Stomach smooth muscle (tissue), 2 donors: ENCODE data around the gene IL6ST.
"Not testable (repeated sequence)": the region's sequence is repeated elsewhere in the genome, so short reads cannot be mapped to it uniquely, and the experiment has no call there.

ENCODE experiments used
- H3K27ac ChIP-seq: one replicate; pipeline ENCODE4 v1.7.0; 2013; ENCODE audit warnings: mild to moderate bottlenecking, low read length, inconsistent platforms
- H3K27me3 ChIP-seq, 2 donors: one replicate each; pipeline ENCODE4 v1.7.0; 2013; ENCODE audit warnings: low read length in 2 of 2; ENCODE audit not compliant: insufficient read depth in 2 of 2, control insufficient read depth in 1 of 2
- H3K36me3 ChIP-seq, 2 donors: one replicate each; pipeline ENCODE4 v1.7.0; 2013; ENCODE audit warnings: low read length in 2 of 2; ENCODE audit not compliant: control insufficient read depth in 2 of 2, insufficient read depth in 2 of 2
- H3K4me1 ChIP-seq: one replicate; pipeline ENCODE4 v1.7.0; 2013; ENCODE audit warnings: low read length; ENCODE audit not compliant: control insufficient read depth, insufficient read depth
- H3K4me3 ChIP-seq, 2 donors: one replicate each; pipeline ENCODE4 v1.7.0; 2013; ENCODE audit warnings: low read length in 2 of 2
- H3K9ac ChIP-seq, 2 donors: one replicate each; pipeline ENCODE4 v1.7.0; 2013; ENCODE audit warnings: low read length in 2 of 2, mild to moderate bottlenecking in 1 of 2
- H3K9me3 ChIP-seq, 2 donors: one replicate each; pipeline ENCODE4 v1.7.0; 2013; ENCODE audit warnings: low read length in 2 of 2; ENCODE audit not compliant: control insufficient read depth in 2 of 2
- donor health status: healthy.
- donor health status: Pancreatic carcinoma.

Gene IL6ST

GRCh38 chr5:56003679-56004078 is 8.9 kb upstream of the IL6ST start:
- Histone ChIP-seq H3K27me3 (no peaks in the 10 kb centered on the region), H3K4me3 (no peak overlapping the region), H3K9ac (no peak overlapping the region), H3K27ac (peak overlapping the region; percentile 66), H3K36me3 (no peaks in the 10 kb centered on the region), H3K4me1 (no peaks in the 10 kb centered on the region), H3K9me3 (peaks cover 0 to 2% of the 10 kb centered on the region in 2 donors)

GRCh38 chr5:56003179-56003578 is 8.4 kb upstream of the IL6ST start:
- no peaks in the 10 kb centered on the region for H3K36me3 ChIP-seq
- H3K27ac ChIP-seq: peak overlapping the region; percentile 66
- H3K27me3 ChIP-seq: no peaks in the 10 kb centered on the region
- H3K4me3 ChIP-seq: no peak overlapping the region
- no peak overlapping the region for H3K9ac ChIP-seq
- H3K4me1 ChIP-seq: no peaks in the 10 kb centered on the region
- peaks cover 0 to 2% of the 10 kb centered on the region in 2 donors for H3K9me3 ChIP-seq

- Histone ChIP-seq H3K4me3 (no peak overlapping the region), H3K27ac (no peak overlapping the region), H3K9me3 (peaks cover 0 to 2% of the 10 kb centered on the region in 2 donors)
These were observed 7.5 kb upstream of the IL6ST start for GRCh38 chr5:56002303-56002702.

GRCh38 chr5:56000221-56000620 is 5.5 kb upstream of the IL6ST start:
- H3K27ac ChIP-seq, H3K4me3 ChIP-seq, H3K36me3 ChIP-seq, H3K9ac ChIP-seq, H3K27me3 ChIP-seq, H3K9me3 ChIP-seq, H3K4me1 ChIP-seq: not testable (repeated sequence)

More at GRCh38 chr5:56002303-56002702, 7.5 kb upstream of the IL6ST start:
- H3K27me3 ChIP-seq: no peaks in the 10 kb centered on the region
- no peaks in the 10 kb centered on the region for H3K4me1 ChIP-seq
- no peak overlapping the region for H3K9ac ChIP-seq
- H3K36me3 ChIP-seq: no peaks in the 10 kb centered on the region

- H3K4me3 ChIP-seq: no peak overlapping the region
- H3K27me3 ChIP-seq: no peaks in the 10 kb centered on the region
- no peaks in the 10 kb centered on the region for H3K4me1 ChIP-seq
- H3K36me3 ChIP-seq: no peaks in the 10 kb centered on the region
- no peak overlapping the region for H3K9ac ChIP-seq
- H3K27ac ChIP-seq: no peak overlapping the region
- peaks cover 0 to 2% of the 10 kb centered on the region in 2 donors for H3K9me3 ChIP-seq
These were observed 4.2 kb upstream of the IL6ST start for GRCh38 chr5:55998966-55999365.

GRCh38 chr5:55997742-55998351 is 3.1 kb upstream of the IL6ST start:
- Histone ChIP-seq H3K4me3 (no peak overlapping the region), H3K36me3 (no peaks in the 10 kb centered on the region), H3K27ac (no peak overlapping the region), H3K9ac (no peak overlapping the region), H3K27me3 (no peaks in the 10 kb centered on the region), H3K9me3 (peaks cover 0 to 2% of the 10 kb centered on the region in 2 donors), H3K4me1 (no peaks in the 10 kb centered on the region)

GRCh38 chr5:55994998-55995914 is 493 bp upstream of the IL6ST start:
- Histone ChIP-seq H3K27me3 (no peaks in the 10 kb centered on the region), H3K4me3 (peak overlapping the region; percentile 89 to 95), H3K27ac (peak overlapping the region; percentile 97), H3K9ac (peak overlapping the region; percentile 97 to 99), H3K9me3 (no peaks in the 10 kb centered on the region), H3K4me1 (no peaks in the 10 kb centered on the region), H3K36me3 (no peaks in the 10 kb centered on the region)

- Histone ChIP-seq H3K27ac (peak overlapping the region; percentile 97), H3K9ac (peak overlapping the region; percentile 97 to 99), H3K27me3 (no peaks in the 10 kb centered on the region), H3K4me3 (peak overlapping the region; percentile 89 to 95), H3K4me1 (no peaks in the 10 kb centered on the region), H3K36me3 (no peaks in the 10 kb centered on the region), H3K9me3 (no peaks in the 10 kb centered on the region)
These were observed 850 bp downstream of the IL6ST start for GRCh38 chr5:55993731-55994494.

GRCh38 chr5:55993013-55993412 is 1.8 kb downstream of the IL6ST start:
- no peaks in the 10 kb centered on the region for H3K36me3 ChIP-seq
- H3K27me3 ChIP-seq: no peaks in the 10 kb centered on the region
- H3K9ac ChIP-seq: peak overlapping the region; percentile 0 to 99
- no peaks in the 10 kb centered on the region for H3K4me1 ChIP-seq
- H3K27ac ChIP-seq: no peak overlapping the region
- H3K4me3 ChIP-seq: peak overlapping the region; percentile 89 to 95
- no peaks in the 10 kb centered on the region for H3K9me3 ChIP-seq

- Histone ChIP-seq H3K4me1 (no peaks in the 10 kb centered on the region), H3K4me3 (peak overlapping the region; percentile 89 to 95), H3K27me3 (no peaks in the 10 kb centered on the region), H3K36me3 (peaks cover 0 to under 1% of the 10 kb centered on the region in 2 donors), H3K9ac (peak overlapping the region in 1 of 2 donors; percentile 99), H3K27ac (no peak overlapping the region), H3K9me3 (no peaks in the 10 kb centered on the region)
These were observed 2.8 kb downstream of the IL6ST start for GRCh38 chr5:55991768-55992486.
